Lower leg skin (tissue), 4 donors: ENCODE measurements around the gene YOD1. TPM values are rescaled to one million over a fixed set of nuclear protein-coding genes. Genes with fewer than 3 reads are reported as not detected.

Experiments
- DNase-seq, 2 donors: peaks; one replicate each; pipeline ENCODE4 v3.0.0-alpha.2; 2019; ENCODE audit warnings: low spot score in 2 of 2
- H3K4me3 ChIP-seq: fragments of 200-600 bp; sonication (generic); 2 replicates; pipeline ENCODE4 v1.5.1; 2017; ENCODE audit warnings: mild to moderate bottlenecking, low read depth; ENCODE audit not compliant: poor library complexity, severe bottlenecking
- POLR2A ChIP-seq, 2 donors: fragments of 450-650 bp; IDR thresholded peaks; one replicate each; pipeline ENCODE4 v1.6.1; 2016 to 2017; ENCODE audit warnings: antibody characterized with exemption in 2 of 2, mild to moderate bottlenecking in 1 of 2, moderate library complexity in 1 of 2
- WGBS, 2 donors: methylation state at CpG; one replicate each; pipeline ENCODE4 v1.1.5; 2018; 5-methylcytosine and 5-hydroxymethylcytosine counted together
- intact Hi-C: fragments of 100-400 bp; cut with DNase I; formaldehyde crosslinking; loops from one replicate; pipeline ENCODE4 v1.15.0; 2023; ENCODE audit warnings: low total_unique reads
- total RNA-seq, 4 donors: library from RNA; depleted of rRNA; stranded (reverse); fragments of >200 nt; gene quantifications; one replicate each; pipeline ENCODE4 v1.1.0, GENCODE V29; 2016
- TF ChIP-seq, protein P1 (sequence below), 3 donors: fragments of 450-650 bp; IDR thresholded peaks; one replicate each; pipeline ENCODE4 v1.5.1; 2016; ENCODE audit warnings: antibody characterized with exemption in 3 of 3, mild to moderate bottlenecking in 3 of 3, moderate library complexity in 2 of 3

The YOD1 gene
- 10 to 100 TPM; 47.5 to 91.8 (median 65.5) TPM for total RNA-seq

DNA sequence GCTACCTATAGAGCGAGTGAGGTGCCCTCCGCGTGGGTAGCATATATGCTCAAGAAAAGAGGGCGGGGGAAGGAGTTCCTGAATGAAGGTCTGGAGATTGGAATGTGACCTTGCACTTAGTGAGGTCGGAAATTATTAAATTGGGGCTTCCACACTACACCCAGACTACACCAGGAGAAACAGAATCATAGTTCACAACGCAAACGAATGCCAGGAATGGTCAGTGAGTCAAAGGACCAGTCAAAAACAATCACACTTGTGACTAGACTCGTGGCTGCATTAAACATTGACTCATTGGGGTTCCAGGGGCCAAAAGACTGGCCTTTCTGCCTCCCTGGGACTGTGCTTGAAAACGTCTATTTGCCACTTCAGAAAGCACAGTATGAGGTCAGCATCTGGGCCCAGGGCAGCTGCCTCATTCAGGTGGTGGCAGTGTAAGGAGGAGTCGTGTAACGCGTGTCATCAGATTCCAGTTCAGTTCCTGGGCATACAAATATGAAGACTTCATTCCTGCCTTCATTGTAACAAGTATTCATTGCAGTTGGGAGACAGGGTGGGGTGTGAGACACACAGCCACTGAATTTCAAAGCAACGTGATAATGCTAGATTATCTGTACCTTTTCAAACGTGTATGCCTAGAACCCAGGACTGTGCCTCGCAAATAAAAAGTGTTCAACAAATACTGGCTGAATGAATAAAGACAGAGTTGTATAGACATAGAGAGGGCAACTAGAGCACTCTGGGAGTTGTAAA, at the start of gene YOD1:
Gene YOD1 (minus strand): TSS at position 18 of the 753 bp plus-strand sequence. CDS start 178 bp downstream, outside the sequence.
- WGBS, 2 donors: 40 to 42% methylated on average over 15 of the region's 15 CpGs
- DNase-seq: no peak
- TF ChIP-seq POLR2A (IDR thresholded peaks at IDR 0.05): no peak
- TF ChIP-seq, protein P1, sequence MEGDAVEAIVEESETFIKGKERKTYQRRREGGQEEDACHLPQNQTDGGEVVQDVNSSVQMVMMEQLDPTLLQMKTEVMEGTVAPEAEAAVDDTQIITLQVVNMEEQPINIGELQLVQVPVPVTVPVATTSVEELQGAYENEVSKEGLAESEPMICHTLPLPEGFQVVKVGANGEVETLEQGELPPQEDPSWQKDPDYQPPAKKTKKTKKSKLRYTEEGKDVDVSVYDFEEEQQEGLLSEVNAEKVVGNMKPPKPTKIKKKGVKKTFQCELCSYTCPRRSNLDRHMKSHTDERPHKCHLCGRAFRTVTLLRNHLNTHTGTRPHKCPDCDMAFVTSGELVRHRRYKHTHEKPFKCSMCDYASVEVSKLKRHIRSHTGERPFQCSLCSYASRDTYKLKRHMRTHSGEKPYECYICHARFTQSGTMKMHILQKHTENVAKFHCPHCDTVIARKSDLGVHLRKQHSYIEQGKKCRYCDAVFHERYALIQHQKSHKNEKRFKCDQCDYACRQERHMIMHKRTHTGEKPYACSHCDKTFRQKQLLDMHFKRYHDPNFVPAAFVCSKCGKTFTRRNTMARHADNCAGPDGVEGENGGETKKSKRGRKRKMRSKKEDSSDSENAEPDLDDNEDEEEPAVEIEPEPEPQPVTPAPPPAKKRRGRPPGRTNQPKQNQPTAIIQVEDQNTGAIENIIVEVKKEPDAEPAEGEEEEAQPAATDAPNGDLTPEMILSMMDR (IDR thresholded peaks at IDR 0.05): no peak
- H3K4me3 ChIP-seq: peak within 1 kb of the TSS; percentile 98
- intact Hi-C loops: no loop called here

DNA sequence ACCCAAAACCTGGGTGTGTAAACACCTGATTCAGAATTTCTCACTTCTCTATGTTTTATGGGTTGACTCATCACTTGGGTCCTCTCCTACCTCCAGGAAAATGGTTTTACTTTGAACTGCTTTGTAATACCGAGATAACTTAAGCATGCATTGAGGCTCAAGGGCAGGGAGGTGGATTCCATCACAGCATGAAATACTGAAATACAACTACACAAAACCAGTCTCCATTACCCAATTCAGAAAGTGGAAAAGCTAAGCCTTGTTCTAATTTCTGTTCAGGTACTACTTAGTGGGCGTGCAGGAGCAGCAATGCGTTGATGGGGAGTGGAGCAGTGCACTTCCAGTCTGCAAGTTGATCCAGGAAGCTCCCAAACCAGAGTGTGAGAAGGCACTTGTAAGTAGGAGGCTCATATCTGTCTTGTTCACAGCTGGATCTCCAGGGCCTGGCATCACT, 46.9 kb upstream of the YOD1 start:
- TF ChIP-seq, protein P1 (IDR thresholded peaks at IDR 0.05): no peak
- no peak for TF ChIP-seq POLR2A (IDR thresholded peaks at IDR 0.05)
- intact Hi-C loops: no loop called here
- no peak for DNase-seq
- H3K4me3 ChIP-seq: no peak overlapping the region
- 50 to 67% methylated on average over 3 of the region's 3 CpGs for WGBS, 2 donors

DNA sequence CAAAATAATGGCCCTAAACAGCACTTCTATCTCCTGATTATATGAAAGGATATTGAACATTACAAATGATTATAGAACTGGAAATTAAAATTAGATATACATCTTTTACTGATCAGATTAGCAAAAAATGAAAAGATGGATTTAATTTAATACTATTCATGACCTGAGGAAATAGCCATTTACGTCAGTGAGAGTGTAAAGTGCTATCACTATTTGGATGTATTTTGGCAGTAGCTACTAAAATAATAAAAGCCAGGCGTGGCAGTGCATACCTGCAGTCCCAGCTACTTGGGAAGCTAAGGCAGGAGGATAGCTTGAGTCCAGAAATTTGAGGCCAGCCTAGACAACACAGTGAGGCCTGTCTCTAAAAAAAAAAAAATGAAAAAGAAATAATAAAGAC, 42.9 kb upstream of the YOD1 start:
- H3K4me3 ChIP-seq: no peak overlapping the region
- intact Hi-C loops: no loop called here
- 18 to 35% methylated on average over 2 of the region's 2 CpGs for WGBS, 2 donors
- DNase-seq: no peak
- TF ChIP-seq, protein P1 (IDR thresholded peaks at IDR 0.05): no peak
- no peak for TF ChIP-seq POLR2A (IDR thresholded peaks at IDR 0.05)

DNA sequence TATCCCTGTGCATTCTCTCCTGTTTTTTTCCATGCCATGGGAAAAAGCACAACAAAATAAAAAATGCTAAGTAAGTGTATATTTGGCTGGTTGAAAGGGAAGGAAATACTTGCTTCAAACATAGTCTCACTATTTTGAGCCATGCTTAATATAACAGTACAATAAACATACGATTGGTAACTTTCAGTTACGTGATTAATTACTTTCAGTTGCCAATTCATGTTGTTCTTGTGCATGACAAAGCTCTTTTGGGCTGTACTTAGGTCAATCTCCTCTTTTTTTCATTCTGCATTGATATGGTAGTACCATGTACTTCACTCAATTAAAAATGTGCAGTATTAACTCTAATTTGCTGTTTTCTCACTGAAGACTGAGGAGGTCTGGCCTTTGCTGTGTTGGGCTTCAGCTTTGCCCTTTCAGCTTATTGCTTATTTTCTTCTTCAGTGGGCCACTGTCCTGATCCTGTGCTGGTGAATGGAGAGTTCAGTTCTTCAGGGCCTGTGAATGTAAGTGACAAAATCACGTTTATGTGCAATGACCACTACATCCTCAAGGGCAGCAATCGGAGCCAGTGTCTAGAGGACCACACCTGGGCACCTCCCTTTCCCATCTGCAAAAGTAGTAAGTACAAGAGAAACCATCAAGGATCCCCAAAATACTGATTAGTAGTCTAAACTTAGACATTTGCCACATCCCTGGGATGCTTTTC, 40.3 kb upstream of the YOD1 start:
- intact Hi-C loops: no loop called here
- no peak for DNase-seq
- H3K4me3 ChIP-seq: no peak overlapping the region
- TF ChIP-seq POLR2A (IDR thresholded peaks at IDR 0.05): no peak
- TF ChIP-seq, protein P1 (IDR thresholded peaks at IDR 0.05): no peak
- WGBS, 2 donors: 80 to 82% methylated on average over 4 of the region's 4 CpGs

DNA sequence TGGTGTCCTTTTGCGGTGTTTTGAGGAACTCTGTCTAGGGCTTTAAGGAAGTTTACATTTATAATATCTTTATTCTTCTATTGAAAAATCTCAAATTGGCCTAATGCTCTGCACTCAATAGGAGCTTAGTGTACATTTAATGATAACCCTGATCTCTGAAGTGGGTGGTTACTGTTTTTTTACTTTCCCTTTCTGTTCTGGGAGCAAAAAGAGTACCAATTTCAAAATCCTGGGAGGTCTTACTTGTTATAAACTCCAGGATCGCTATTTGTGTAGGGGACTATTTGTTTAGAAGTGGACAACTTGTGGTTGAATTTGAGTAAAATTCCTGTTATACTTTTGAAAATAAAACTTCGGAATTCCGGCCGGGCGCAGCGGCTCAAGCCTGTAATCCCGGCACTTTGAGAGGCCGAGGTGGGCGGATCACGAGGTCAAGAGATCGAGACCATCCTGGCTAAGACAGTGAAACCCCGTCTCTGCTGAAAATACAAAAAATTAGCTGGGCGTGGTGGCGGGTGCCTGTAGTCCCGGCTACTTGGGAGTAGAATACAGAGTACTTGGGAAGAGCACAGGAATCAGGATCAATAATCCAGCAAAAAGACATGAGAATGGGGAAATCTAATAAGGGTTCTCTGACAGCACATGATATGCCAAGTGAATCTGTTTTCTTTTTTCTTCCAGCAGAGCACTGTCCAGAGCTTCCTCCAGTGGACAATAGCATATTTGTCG, 38.8 kb upstream of the YOD1 start:
- DNase-seq: no peak
- no peak overlapping the region for H3K4me3 ChIP-seq
- 95 to 96% methylated on average over 17 of the region's 17 CpGs for WGBS, 2 donors
- intact Hi-C loops: loop anchor here (10.0 kb wide), 1 partner anchor 315 kb away; no protein-coding TSS in a partner anchor
- TF ChIP-seq POLR2A (IDR thresholded peaks at IDR 0.05): no peak
- TF ChIP-seq, protein P1 (IDR thresholded peaks at IDR 0.05): no peak
